GM23338 (cell line): ENCODE results near the gene SND1. TPM values are rescaled to one million over a fixed set of nuclear protein-coding genes. Genes with fewer than 3 reads are reported as not detected.
A peak's percentile ranks its signal among the peaks of the same experiment; 100 is the strongest.

Experiments used
- ATAC-seq: fragments of 200-7000 bp; cut with Tn5 transposase; 3 replicates; pipeline ENCODE4 v1.9.1; 2020
- DNase-seq: peaks from one replicate; pipeline ENCODE4 v3.0.0-alpha.2; 2015; ENCODE audit warnings: low spot score
- H2AFZ ChIP-seq: fragments of 200-600 bp; sonication (generic); 2 replicates; pipeline ENCODE4 v1.8.0; 2016; ENCODE audit warnings: antibody characterized with exemption, mild to moderate bottlenecking, moderate library complexity
- H3F3A ChIP-seq: fragments of 200-600 bp; sonication (generic); replicated peaks from 2 replicates; pipeline ENCODE4 v1.8.0; 2017; ENCODE audit warnings: antibody characterized with exemption, mixed run types, low read depth
- H3K27ac ChIP-seq: fragments of 200-600 bp; sonication (generic); 2 replicates; pipeline ENCODE4 v1.6.1; 2016; ENCODE audit warnings: low read depth
- H3K27me3 ChIP-seq: fragments of 200-600 bp; sonication (generic); 2 replicates; pipeline ENCODE4 v1.8.0; 2016; ENCODE audit warnings: mild to moderate bottlenecking, mixed run types, moderate library complexity; ENCODE audit not compliant: insufficient read depth
- H3K36me3 ChIP-seq: fragments of 200-600 bp; sonication (generic); 2 replicates; pipeline ENCODE4 v1.8.0; 2016; ENCODE audit warnings: mild to moderate bottlenecking; ENCODE audit not compliant: insufficient read depth
- H3K4me1 ChIP-seq: fragments of 200-600 bp; sonication (generic); 2 replicates; pipeline ENCODE4 v1.8.0; 2016; ENCODE audit warnings: mild to moderate bottlenecking, moderate library complexity; ENCODE audit not compliant: insufficient read depth
- H3K4me2 ChIP-seq: fragments of 200-600 bp; sonication (generic); 2 replicates; pipeline ENCODE4 v1.7.1; 2017; ENCODE audit warnings: mixed run types
- H3K4me3 ChIP-seq: fragments of 200-600 bp; sonication (generic); 2 replicates; pipeline ENCODE4 v1.6.1; 2016; ENCODE audit warnings: mixed run types
- H3K79me2 ChIP-seq: fragments of 200-600 bp; sonication (generic); replicated peaks from 2 replicates; pipeline ENCODE4 v1.8.0; 2017; ENCODE audit warnings: mild to moderate bottlenecking; ENCODE audit not compliant: insufficient read depth
- H3K9me2 ChIP-seq: fragments of 200-600 bp; sonication (generic); 2 replicates; pipeline ENCODE4 v1.8.0; 2017; ENCODE audit not compliant: insufficient read depth
- H4K20me1 ChIP-seq: fragments of 200-600 bp; sonication (generic); replicated peaks from 2 replicates; pipeline ENCODE4 v1.8.0; 2017; ENCODE audit warnings: mild to moderate bottlenecking; ENCODE audit not compliant: insufficient read depth
- H3K27ac Mint-ChIP-seq: 2 replicates; pipeline ENCODE4 v1.8.0; 2020; ENCODE audit warnings: inconsistent platforms, mild to moderate bottlenecking, moderate library complexity, mixed read lengths
- H3K27me3 Mint-ChIP-seq: 3 replicates; pipeline ENCODE4 v1.8.0; 2022; ENCODE audit warnings: low read depth, mild to moderate bottlenecking, moderate library complexity, mixed read lengths, inconsistent platforms; ENCODE audit not compliant: insufficient read depth, poor library complexity
- H3K36me3 Mint-ChIP-seq: 3 replicates; pipeline ENCODE4 v1.8.0; 2021; ENCODE audit warnings: low read depth, mild to moderate bottlenecking, inconsistent platforms, moderate library complexity, mixed read lengths
- H3K4me1 Mint-ChIP-seq: 3 replicates; pipeline ENCODE4 v1.8.0; 2020; ENCODE audit warnings: mild to moderate bottlenecking, inconsistent platforms, mixed read lengths
- H3K4me3 Mint-ChIP-seq: 3 replicates; pipeline ENCODE4 v1.8.0; 2021; ENCODE audit warnings: moderate library complexity, mild to moderate bottlenecking, inconsistent platforms, mixed read lengths
- H3K9me3 Mint-ChIP-seq: 3 replicates; pipeline ENCODE4 v1.8.0; 2020; ENCODE audit warnings: moderate library complexity, mild to moderate bottlenecking, inconsistent platforms, mixed read lengths
- CREB1 ChIP-seq: fragments of 250-450 bp; sonication (Bioruptor Pico); IDR thresholded peaks from 2 replicates; pipeline ENCODE4 v1.5.0; 2020; ENCODE audit warnings: low read depth, mild to moderate bottlenecking, moderate library complexity
- CTCF ChIP-seq, 2 experiments: fragments of 200-600 bp in 1 of 2; sonication (generic) in 1 of 2; conservative IDR thresholded peaks; 2 replicates each; pipeline versions ENCODE4 v1.5.1 to v1.6.1; 2016 to 2017; ENCODE audit warnings: antibody characterized with exemption in 2 of 2, low read depth in 2 of 2, mild to moderate bottlenecking in 2 of 2, moderate library complexity in 1 of 2
- EZH2 ChIP-seq: fragments of 200-600 bp; sonication (generic); IDR thresholded peaks from one replicate; pipeline ENCODE4 v1.8.0; 2017; ENCODE audit warnings: antibody characterized with exemption, mild to moderate bottlenecking, low read depth; ENCODE audit not compliant: unreplicated experiment
- EZH2phosphoT487 ChIP-seq: fragments of 200-600 bp; sonication (generic); IDR thresholded peaks from one replicate; pipeline ENCODE4 v1.8.1; 2018; ENCODE audit warnings: antibody characterized with exemption; ENCODE audit not compliant: unreplicated experiment
- JUNB ChIP-seq: IDR thresholded peaks from one replicate; pipeline ENCODE4 v1.6.1; 2016; ENCODE audit warnings: antibody characterized with exemption; ENCODE audit not compliant: unreplicated experiment
- NANOG ChIP-seq: IDR thresholded peaks from 2 replicates; pipeline ENCODE4 v1.6.1; 2016; ENCODE audit warnings: antibody characterized with exemption, borderline replicate concordance
- POLR2AphosphoS5 ChIP-seq: IDR thresholded peaks from 2 replicates; pipeline ENCODE4 v1.6.1; 2016; ENCODE audit warnings: antibody characterized with exemption, low read depth
- REST ChIP-seq: IDR thresholded peaks from one replicate; pipeline ENCODE4 v1.6.1; 2018; ENCODE audit warnings: antibody characterized with exemption; ENCODE audit not compliant: unreplicated experiment
- STAT1 ChIP-seq: IDR thresholded peaks from one replicate; pipeline ENCODE4 v1.6.1; 2016; ENCODE audit warnings: antibody characterized with exemption; ENCODE audit not compliant: unreplicated experiment
- ZNF114 ChIP-seq: fragments of 250-450 bp; sonication (Bioruptor Pico); IDR thresholded peaks from 2 replicates; pipeline ENCODE4 v1.5.0; 2020; ENCODE audit warnings: mild to moderate bottlenecking, moderate library complexity
- ZNF331 ChIP-seq: fragments of 250-450 bp; sonication (Bioruptor Pico); IDR thresholded peaks from 2 replicates; pipeline ENCODE4 v1.5.0; 2020; ENCODE audit warnings: low read depth, mild to moderate bottlenecking, moderate library complexity
- polyA plus RNA-seq: library from polyadenylated mRNA; unstranded; fragments of >200 nt; fragmentation: Nextera tagmentation; extraction: Ambion mirVana; gene quantifications from 2 replicates; pipeline ENCODE4 v1.2.1, GENCODE V29; 2016
- total RNA-seq: library from RNA; depleted of rRNA; stranded (reverse); fragments of >200 nt; shearing (Covaris generic); gene quantifications from 2 replicates; pipeline ENCODE4 v1.2.3, GENCODE V29; 2014
- TF ChIP-seq, protein P1 (sequence below): IDR thresholded peaks from 2 replicates; pipeline ENCODE4 v1.6.1; 2016; ENCODE audit warnings: antibody characterized with exemption

SND1 gene
- total and polyA plus RNA-seq, 2 experiments from 2014 or later: 107 to 254 TPM

DNA sequence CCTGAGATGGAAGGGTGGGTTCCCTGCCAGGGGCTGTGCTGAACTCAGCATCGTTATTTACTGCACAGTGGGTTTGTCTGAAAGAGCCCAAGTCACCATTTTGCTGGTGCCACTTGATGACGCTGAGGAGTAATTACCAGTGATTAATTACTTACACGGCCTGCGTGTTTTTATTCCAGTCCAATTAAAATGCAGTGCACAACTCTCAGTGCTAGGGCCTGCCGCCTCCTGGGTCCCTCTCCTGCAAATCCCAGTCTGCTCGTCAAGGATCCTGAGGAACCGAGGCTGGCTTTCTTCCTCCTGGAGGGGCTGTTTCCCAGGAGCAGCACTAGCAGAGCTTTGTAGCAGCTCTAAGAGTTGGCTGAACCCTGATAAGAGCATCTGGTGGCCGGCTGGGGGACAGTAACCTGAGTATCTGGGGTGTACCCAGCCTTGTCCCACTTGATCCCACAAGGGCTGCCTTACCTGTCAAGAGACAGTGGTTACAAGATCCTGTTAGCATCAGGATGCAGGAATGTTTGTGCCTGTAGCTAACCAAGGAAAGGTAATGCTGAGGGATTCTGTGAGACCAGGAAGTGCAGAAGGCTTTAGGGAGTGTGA, 424.3 kb downstream of the SND1 start (continued):
- no peak for TF ChIP-seq EZH2
- TF ChIP-seq, protein P1, sequence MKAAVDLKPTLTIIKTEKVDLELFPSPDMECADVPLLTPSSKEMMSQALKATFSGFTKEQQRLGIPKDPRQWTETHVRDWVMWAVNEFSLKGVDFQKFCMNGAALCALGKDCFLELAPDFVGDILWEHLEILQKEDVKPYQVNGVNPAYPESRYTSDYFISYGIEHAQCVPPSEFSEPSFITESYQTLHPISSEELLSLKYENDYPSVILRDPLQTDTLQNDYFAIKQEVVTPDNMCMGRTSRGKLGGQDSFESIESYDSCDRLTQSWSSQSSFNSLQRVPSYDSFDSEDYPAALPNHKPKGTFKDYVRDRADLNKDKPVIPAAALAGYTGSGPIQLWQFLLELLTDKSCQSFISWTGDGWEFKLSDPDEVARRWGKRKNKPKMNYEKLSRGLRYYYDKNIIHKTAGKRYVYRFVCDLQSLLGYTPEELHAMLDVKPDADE: no peak
- no peak for TF ChIP-seq STAT1
- no peak for TF ChIP-seq JUNB
- no peak for TF ChIP-seq REST
- no peak for TF ChIP-seq POLR2AphosphoS5
- TF ChIP-seq CREB1 (CRISPR knock-in tag): no peak
- TF ChIP-seq ZNF114 (CRISPR knock-in tag): no peak
- no peak for TF ChIP-seq EZH2phosphoT487
- no peak for TF ChIP-seq ZNF331 (CRISPR knock-in tag)

GRCh38 chr7:128076796-128077271, 424.8 kb downstream of the SND1 start:
- H3K79me2 ChIP-seq: no peaks in the 10 kb centered on the region
- H4K20me1 ChIP-seq: no peaks in the 10 kb centered on the region
- no peaks in the 10 kb centered on the region for H3F3A ChIP-seq
- H3K27me3 ChIP-seq: no peaks in the 10 kb centered on the region
- 0 out of 2 replicates have a peak overlapping the region, but pooled peaks have one; percentile 49 for H3K27ac Mint-ChIP-seq
- H3K4me2 ChIP-seq: no peak overlapping the region
- DNase-seq (no peak), ATAC-seq (no peak)
- TF ChIP-seq ZNF114 (CRISPR knock-in tag): no peak
- no peak for TF ChIP-seq CTCF (conservative IDR thresholded peaks at IDR 0.05; ENCODE audit: low read depth in 2 of 2)
- no peak for TF ChIP-seq JUNB
- TF ChIP-seq, protein P1: no peak
- no peak for TF ChIP-seq NANOG
- TF ChIP-seq ZNF331 (CRISPR knock-in tag): no peak
- no peak overlapping the region for H3K4me3 Mint-ChIP-seq
- H3K9me3 Mint-ChIP-seq: no peaks in the 10 kb centered on the region
- no peaks in the 10 kb centered on the region; the same call in 1 of the 2 replicates for H3K36me3 ChIP-seq
- H3K9me2 ChIP-seq: no peaks in the 10 kb centered on the region
- H2AFZ ChIP-seq: no peak overlapping the region
- peaks cover 23% of the 10 kb centered on the region for H3K4me1 Mint-ChIP-seq
- H3K36me3 Mint-ChIP-seq: peaks cover 3% of the 10 kb centered on the region; the same call in 2 of the 3 replicates
- peaks cover 17% of the 10 kb centered on the region for H3K27me3 Mint-ChIP-seq
- H3K4me1 ChIP-seq: no peaks in the 10 kb centered on the region
- no peak overlapping the region for H3K27ac ChIP-seq
- H3K4me3 ChIP-seq: no peak overlapping the region
